Tibial nerve (tissue), 3 donors: ENCODE measurements around the gene NADK2.

Experiments used
- CTCF ChIP-seq, 5 experiments: fragments of 200-600 bp in 3 of 5; fragments of 450-650 bp in 2 of 5; sonication (generic) in 3 of 5; IDR thresholded peaks; one replicate each; pipeline ENCODE4 v1.5.1; 2016 to 2019; ENCODE audit warnings: antibody characterized with exemption in 5 of 5, mild to moderate bottlenecking in 3 of 5, moderate library complexity in 2 of 5
- POLR2A ChIP-seq, 2 donors: fragments of 450-650 bp; IDR thresholded peaks; one replicate each; pipeline ENCODE4 v1.6.1; 2017; ENCODE audit warnings: antibody characterized with exemption in 2 of 2, mild to moderate bottlenecking in 2 of 2, moderate library complexity in 2 of 2

GRCh38 chr5:36261186-36261585, 19.5 kb upstream of the NADK2 start:
- no peak for TF ChIP-seq POLR2A (IDR thresholded peaks at IDR 0.05)
- TF ChIP-seq CTCF (IDR thresholded peaks at IDR 0.05), result no peak
